GM19467 (cell line): ENCODE data around the gene DUOX1.
"Not testable (repeated sequence)": the region's sequence is repeated elsewhere in the genome, so short reads cannot be mapped to it uniquely, and the experiment has no call there.

Experiments used
- ATAC-seq: cut with Tn5 transposase; IDR thresholded peaks from one replicate; pipeline ENCODE4 v1.9.1; 2021; ENCODE audit warnings: mild to moderate bottlenecking, moderate library complexity; ENCODE audit not compliant: unreplicated experiment

Gene DUOX1

DNA sequence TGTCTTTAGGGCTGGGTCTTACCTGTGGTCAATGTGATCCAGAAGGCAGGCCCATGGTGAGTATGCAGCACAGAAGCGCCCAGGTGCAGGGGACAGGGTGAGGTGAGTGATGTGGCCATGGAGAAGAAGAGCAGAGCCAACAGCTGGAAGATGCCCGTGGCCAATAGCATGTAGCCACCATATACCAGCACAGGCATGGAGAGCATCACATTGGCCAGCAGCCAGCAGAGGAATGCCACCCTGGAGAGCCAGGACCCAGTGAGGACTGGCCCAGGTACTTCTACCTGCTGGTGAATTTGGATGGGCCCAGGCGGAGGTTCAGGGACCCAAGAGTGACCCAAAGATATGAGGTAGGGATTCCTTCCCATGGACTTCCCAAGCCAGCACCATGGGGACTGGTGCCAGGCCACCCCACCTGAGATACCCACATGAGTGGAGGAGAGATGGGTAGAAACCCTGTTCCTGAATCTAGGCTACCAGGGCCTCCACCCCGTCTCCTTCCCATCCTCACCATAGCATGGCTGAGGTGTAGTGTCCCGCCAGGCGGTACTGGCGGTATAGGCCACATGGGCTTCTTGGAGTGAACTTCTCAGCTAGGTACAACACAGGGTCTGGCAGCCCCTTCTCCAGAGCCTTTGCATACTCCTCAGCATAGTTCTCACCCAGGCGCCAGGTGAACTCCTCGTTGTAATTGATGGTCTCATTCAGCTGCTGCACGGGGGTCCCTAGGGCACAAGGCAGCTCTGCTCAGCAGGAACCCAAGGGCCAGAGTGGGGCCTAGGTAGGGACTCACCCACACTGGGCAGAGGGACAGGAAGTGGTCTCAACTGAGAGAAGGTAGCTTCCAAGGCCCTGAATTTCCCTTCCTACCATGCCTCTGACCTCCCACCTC is 9.5 kb upstream of the DUOX1 start:
- ATAC-seq, result no peak

DNA sequence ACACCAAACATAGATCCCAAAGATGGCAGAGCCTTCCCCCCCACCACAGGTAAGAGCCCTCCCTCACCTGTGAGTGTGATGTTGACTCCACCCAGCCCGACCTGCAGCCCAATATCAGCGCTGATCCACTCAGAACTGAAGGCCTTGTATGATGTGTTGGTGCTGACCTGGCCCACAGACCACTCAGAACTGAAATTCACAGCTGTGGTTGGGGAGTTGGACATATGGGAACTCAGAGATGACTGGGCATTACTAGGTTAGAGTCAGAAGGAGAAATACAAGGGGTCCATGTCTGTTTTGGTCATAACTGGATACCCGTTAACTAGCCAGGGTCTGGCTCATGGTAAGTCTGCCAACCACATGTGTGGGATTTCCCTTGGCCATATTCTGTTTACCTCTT is 8.8 kb upstream of the DUOX1 start:
- no peak for ATAC-seq

DNA sequence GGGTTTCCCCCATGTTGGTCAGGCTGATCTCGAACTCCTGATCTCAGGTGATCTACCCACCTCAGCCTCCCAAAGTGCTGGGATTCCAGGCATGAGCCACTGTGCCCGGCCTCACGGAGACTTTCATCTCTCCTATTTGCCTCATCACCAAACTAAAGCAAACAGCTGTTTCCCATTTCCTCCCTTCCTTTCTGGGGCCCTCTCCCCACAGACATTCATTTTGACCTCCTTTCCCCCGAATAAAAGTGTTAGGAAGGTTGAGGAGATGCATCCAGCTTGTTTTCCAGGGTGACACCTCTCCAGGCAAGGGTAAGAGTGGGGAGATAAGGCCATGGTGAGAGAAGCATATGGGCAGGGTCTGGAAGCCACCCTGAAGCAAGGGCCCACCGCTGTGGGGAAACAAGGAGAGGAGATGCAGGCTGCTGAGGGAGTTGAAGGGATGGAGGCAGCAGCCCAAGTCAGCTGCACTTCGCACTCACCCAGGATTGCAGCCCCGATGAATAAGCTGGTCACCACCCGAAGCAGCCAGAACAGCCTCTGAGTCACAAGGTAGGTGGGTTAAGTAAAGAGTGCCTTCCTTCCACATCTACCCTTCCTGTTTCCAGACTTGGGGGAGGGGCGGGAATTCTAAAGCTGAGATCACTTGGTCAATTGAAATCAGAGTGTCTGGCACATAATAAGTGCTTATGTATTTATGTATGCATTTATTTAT is 7.9 kb upstream of the DUOX1 start:
- no peak for ATAC-seq

DNA sequence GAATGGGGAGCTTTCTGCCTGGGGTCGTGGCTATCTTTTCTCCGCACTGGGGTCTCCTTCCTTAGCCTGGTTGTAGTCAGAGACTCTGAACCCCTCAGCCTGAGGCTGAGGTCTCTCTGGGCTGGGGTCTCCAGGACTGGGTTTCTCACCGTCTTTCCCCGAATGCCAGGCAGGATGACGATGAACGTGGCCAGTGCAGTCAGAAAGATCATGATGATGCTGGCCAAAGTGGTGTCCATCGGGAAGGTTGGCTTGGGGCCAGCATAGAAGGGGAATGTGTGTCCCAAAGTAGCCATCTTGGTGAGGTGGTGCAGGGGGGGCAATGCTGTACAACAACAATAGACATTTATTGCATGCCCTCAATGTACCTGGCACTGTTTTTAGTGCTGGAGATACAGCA is 7.1 kb upstream of the DUOX1 start:
- ATAC-seq, result no peak

DNA sequence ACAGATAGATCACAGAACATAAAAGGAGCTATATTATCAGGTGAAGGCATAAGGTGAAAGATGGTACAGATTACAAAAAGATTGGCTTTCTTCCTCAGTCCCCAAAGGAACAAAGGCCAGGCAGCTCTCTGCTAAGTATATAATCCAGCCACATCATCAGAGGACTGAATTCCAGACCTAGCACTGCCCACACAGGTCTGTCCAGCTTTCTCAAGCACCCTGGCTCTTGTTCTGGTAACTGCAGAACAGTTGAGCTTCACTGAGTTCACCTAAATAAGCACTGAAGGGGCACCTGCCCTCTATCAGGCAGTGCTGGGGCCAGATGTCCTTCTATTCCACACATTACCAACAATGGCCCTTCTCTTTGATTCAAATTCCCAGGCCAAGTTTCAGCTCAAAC is 6.4 kb upstream of the DUOX1 start:
- ATAC-seq, result no peak

DNA sequence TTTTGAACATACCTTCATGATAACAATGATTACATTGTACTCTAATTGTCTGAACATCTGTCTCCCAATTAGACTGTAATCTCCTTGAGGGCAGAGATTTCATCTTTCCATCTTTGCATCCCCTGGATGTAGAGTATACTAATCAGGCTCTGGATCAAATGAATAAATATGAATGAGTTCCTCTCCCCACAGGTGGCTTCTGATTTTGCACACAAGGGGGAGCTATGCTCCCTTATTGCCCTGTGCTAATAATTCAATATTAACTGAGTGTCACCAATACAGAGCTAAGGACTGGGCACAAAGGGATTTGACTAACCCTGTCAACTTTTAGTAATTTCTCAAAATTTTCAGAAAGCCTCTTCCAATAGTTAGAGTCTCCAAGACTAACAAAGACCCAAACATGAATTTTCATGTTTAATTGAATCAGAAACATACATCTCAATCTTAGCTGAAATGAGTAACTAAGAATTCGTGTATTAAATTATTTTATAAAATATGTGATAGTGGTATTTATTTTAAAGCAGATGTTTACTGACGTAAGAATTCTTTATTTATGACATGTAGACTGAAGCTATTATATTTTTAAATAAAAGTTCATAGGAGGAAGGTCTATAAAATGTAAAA is 3.1 kb upstream of the DUOX1 start:
- no peak for ATAC-seq

DNA sequence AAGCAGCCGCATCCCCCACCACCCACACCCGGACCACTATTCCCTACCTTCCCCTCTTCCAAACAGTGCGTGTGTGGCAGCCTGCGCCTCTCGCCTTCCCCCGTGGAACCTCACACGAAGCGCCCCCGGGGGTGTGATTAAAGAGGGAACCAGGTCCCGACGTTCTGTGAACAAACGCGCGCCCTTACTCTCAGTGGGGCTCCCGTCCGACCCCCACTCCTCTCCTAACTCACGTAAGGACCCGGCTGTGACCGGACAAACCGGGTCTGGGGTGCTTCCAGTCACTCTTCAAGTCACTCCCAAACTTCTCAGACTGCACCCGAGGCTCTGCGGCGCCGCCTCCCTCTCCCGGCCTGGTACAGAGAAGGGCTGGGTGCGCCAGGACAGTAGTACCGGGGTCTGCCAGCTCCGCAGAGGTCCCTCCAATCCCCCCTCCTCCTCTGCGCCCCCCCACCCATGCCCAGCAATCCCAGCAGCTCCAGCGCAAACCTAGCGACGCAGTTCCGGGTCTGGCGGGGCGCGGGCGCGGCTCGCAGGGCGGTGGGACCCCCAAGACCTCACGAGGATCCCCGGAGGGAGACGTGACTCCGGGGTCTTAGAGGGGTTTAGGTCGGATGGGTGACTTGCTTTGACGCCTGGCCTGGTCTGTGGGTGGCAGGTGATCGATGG is 689 bp upstream of the DUOX1 start:
- ATAC-seq, result no peak

DNA sequence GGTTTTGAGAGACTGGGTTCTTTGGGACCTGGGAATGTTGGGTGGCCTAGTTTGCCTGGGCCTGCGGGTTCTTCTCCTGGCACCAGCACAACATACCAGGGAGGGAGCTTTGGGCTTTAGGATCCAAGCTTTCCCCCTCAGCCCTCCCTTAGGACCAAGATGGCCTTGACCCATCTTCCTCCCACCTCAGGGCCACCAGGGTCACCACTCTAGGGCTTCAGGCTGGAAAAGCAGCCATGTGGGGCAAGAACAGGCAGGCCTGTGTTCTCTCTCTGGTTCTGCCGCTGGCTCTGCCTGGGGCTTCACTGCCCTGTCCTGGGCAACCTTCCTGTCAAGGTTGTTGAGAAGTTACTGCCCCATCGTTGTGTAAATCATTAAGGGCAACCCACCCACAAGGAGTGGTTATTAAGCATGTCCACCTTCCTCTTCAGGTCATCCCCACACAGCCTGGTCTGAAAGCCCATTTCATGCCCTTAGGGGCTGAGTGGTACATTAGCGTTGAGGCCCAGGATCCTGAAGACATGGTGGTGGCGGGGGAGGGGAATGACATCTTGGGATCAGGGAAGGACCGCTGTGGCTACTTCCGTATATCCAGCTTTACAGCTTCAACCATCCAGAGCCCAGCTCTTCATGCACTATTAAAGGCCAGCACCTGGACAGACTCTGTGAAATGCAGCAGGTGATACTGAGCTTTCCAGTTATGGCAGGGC is 652 bp downstream of the DUOX1 start:
- no peak for ATAC-seq

DNA sequence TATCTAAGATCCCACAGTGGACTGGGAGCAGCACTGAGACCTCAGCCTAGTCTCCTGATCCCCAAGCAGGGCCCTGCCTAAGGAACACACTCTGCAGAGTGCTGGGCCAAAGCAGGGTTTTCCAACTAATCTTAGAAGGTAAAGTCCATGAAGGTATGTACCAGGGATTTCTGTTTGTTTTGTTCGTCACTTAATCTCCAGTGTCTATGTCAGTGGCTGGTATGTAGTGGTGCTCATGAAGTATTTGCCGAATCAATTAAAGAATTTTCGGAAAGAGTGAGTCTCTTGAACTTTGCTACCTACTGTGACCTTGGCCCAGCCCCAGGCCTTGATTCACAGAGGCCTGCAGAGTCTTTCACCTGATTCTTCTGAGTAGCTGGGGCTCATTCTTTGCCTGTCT is 1.7 kb downstream of the DUOX1 start:
- ATAC-seq, result no peak

DNA sequence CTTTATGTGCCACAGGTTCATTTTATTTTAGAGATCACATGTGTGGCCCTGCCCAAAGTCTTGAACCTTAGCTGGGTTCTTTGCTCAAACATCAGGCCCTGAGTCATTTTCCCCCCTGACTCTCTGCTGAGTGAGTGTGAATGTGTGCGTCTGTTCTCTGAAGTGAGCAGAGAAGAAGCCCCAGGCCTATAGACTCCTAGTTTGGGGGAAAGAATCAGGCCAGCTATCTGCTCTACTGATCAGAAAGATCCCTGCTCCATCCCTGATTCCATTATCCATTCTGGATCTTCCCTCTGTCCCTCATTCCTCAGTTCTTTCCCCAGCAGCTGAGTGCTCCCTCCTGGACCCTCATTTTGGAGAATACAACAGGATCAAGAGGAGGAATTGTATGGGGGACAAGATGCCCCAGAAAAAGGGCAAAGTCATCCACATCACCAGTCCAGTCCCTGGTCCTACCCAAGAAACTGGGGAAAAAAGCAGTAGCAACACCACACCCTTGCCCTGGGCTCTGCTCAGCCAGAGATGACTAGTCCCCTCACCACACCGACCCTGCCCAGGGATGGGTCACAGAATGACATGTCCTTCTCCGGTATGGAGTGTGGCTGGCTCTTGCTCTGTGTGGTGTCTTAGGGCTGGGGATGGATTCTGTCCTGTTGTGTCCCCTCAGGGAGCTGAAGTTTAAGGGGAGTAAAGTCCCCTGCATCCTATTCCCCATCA is 3.2 kb downstream of the DUOX1 start:
- ATAC-seq, result no peak

DNA sequence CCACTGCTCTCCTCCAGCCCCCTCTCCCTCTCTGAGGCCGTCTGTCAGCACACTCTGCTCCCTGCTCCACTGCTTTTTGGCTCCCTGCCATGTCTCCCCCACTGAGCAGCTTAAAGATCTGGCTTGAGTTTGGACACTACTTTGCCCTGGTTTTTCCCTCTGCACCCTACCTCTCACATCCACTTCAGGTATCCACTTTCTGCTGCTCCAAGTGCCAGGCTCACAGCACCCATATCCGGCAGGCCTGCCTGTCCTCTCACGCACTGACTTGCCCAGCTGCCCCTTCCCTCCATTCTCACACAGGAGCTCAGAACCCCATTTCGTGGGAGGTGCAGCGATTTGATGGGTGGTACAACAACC is 3.7 kb downstream of the DUOX1 start:
- ATAC-seq, result no peak

DNA sequence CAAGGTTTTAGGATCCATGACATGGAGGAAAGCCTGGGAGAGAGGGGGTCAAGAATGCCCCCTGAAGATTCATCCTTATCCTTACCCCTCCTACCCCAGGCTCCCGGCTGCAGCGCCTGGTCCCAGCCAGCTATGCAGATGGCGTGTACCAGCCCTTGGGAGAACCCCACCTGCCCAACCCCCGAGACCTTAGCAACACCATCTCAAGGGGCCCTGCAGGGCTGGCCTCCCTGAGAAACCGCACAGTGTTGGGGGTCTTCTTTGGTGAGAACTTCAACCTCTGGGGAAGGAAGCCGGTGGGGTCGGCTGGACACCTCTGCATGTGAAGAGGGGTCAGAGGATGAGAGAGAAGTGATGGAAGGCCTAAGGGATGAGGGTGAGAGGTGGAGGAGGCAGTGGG is 4.3 kb downstream of the DUOX1 start:
- no peak for ATAC-seq

DNA sequence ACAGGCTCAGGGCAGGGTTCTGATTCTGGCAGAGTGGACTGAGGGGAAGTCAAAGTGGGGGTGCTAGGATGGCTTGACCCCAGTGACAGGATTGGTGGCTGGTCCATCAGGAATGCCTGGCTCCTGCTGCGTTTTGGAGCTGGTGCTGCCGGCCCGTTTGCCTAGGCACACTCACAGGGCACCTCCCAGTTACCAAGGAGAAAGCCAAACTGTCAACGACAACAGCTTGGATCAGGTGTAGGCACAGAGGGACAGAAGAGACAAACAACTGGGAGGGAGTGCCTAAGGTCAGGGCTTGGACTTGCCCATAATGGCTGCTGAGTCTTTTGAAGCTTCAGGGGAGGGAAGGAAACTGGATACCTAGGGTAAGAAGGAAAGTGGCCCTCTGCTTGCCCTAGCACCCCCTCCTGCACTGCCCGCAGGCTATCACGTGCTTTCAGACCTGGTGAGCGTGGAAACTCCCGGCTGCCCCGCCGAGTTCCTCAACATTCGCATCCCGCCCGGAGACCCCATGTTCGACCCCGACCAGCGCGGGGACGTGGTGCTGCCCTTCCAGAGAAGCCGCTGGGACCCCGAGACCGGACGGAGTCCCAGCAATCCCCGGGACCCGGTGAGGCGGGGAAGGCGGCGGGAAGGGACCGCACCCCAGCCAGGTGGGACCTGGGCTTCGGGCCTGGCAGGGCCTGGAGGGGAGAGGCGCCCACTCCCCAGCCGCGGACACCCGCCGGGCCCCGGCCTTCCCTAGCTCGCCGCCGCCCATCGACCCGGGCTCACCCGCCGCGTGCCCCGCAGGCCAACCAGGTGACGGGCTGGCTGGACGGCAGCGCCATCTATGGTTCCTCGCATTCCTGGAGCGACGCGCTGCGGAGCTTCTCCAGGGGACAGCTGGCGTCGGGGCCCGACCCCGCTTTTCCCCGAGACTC is 5.1 kb downstream of the DUOX1 start:
- no peak for ATAC-seq

DNA sequence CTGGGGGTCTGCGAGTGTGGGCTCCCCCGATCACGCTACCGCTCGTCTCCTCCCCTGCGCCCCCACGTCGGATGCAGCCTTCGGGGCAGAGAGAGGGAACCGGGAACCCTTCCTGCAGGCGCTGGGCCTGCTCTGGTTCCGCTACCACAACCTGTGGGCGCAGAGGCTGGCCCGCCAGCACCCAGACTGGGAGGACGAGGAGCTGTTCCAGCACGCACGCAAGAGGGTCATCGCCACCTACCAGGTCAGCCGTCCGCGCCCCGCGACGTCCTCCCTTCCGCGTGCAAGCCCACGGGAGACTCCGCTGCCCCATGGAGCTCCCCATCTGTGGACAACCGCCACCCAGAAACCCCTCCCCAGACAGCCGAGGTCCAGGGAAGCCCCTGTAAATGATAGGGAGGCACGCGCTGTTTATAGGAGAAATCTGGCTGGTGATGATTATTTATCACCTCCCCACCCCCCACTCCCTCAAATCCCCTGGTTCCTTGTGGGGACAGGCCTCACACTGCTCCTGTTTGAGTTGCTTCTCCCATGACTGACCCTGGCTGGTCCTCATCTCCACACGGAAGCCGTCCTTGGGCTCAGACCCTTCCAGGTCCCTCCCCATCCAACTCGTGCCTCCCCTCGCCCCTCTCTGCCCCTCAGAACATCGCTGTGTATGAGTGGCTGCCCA is 6.0 kb downstream of the DUOX1 start:
- ATAC-seq, result not testable (repeated sequence)

DNA sequence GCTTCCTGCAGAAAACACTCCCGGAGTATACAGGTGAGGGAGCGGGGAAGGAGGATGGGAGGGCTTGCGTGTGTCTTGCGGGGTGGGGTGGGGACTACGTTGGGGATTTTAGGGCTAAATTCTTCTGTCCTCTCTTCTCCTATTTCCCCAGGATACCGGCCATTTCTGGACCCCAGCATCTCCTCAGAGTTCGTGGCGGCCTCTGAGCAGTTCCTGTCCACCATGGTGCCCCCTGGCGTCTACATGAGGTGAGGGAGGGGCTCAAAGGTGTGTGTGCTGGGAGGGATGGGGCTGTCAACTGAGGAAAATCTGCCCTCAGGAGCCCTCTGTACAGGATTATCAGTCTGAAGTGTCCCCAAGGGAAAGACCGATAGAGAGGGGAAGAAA is 6.6 kb downstream of the DUOX1 start:
- ATAC-seq, result no peak

DNA sequence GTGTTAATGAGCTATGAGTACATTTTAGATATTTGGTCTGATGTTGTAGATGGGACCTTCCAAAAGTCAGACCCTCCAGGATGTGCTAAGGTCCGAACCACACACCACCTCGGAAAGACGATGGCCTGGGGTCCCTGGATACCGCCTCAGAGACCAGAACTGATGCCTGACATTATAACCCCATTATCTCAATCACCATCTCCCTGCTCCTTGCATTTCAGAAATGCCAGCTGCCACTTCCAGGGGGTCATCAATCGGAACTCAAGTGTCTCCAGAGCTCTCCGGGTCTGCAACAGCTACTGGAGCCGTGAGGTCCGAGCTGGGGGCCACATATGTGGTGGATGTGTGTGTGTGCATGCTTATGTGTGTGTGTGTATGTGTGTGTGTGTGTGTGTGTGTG is 7.9 kb downstream of the DUOX1 start:
- no peak for ATAC-seq

DNA sequence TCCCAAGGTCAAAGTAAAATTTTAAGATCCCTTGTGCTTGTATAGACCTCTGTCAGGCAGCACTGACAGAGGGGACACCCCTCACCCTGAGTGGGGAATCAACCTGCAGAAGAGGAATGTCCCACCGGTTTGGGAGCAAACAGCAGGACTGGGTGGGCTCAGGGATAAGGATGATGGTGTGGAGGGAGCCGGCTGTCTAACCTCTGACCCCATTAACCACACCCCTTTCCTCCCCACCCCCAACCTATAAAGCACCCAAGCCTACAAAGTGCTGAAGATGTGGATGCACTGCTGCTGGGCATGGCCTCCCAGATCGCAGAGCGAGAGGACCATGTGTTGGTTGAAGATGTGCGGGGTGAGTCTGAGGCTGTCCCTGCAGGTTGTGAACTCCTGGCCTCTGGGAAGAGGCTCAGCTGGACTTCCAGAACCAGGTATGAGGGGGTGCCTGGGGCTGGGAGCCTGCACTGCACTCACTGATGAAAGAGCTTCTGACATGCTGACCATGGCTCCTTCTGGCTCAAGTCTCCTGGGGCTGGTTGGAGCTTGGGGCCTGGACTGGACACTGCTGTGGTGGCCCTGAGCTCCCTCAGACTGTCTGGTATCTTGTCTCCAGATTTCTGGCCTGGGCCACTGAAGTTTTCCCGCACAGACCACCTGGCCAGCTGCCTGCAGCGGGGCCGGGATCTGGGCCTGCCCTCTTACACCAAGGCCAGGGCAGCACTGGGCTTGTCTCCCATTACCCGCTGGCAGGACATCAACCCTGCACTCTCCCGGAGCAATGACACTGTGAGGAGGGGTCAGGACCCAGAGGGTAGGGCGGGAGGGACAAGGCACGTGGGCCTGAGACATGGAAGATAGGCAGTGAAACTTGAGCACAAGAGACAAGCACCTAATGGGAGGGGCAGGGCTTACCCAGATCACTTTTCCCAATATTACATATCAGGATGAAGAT is 9.3 kb downstream of the DUOX1 start:
- no peak for ATAC-seq

DNA sequence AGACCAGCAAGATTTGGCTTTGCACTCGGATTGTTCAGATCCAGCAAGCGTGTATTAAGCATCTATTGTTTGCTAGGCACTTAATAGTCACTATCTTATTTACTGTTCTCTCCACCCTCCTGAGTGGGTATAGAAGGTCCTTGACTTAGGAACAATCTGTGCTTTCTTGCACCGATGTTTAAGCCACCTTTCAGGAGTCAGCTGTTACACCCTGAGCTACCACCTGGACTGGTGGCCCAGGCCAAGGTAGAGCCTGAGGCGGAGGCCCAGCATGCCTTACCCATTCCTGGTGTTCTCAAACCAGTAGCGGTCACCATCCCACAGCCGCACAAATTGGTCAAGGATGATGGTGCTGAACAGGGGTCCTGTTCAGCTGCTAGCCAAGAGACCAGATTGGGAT is 10.0 kb downstream of the DUOX1 start:
- ATAC-seq, result no peak
